CD4-positive, alpha-beta T cell treated with Interleukin-2 at 100 ng/mL for 4 hours (primary cell): ENCODE results near the gene GAP43.

Experiments
- DNase-seq: peaks from one replicate; pipeline ENCODE4 v3.0.0-alpha.2; 2020; ENCODE audit warnings: low spot score

Gene GAP43

DNA sequence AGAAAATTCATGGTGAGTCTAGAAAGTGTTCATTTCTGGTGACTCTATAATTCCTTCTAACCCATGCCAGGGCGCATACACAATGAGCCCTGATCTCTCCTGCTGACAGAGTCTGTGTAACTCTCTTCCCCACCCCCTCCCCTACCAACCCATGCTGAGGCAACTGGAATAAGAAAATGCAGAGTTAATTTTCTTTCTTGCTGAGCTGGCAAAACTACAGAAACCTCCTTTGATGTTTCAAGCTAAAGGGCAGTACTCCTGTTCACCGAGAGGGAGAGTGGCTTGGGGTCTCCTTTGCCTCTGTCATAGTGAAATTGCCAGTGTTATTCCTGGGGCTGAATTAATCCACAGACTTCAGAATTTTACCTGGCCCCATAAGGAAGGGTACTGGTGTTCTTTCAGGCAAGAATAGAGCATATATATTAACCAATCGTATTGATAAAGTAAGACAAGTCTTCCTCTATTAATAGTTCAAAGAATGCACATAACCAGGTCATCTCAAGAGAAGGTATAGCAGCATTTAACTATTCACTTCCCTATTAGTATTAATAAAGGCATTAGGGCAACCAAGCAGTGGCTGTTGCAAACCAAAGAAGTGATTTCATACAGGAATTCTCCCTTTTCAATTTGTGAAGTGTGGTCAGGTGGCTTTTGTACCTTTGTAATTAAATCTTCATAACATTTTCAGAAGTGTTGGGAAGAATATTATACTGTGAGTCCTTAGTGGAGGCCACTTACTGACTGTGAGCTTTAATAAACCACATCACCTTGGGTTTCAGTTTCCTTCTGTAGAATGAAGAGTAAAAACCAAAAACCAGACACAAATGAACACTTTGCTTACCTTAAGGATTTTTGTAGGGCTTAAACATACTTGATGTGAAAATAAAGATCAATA is 4.1 kb downstream of the GAP43 start:
- no peak for DNase-seq

DNA sequence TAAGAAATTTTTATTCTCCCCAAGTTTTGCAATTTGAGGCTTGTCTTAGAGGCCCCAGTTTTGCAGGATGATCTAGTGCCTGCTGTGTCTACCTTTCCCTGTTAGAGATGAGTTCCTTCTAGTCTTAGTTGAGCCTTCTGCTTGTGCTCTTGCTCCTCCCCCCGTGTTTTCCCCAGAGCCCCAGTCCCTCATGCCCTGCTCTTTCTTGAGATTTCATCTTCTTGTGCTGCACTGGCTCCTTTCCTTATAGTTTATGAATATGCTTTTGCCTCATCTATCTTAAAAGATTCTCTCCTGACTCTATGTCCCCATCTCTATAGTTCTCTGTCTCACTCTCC is 4.7 kb downstream of the GAP43 start:
- no peak for DNase-seq

DNA sequence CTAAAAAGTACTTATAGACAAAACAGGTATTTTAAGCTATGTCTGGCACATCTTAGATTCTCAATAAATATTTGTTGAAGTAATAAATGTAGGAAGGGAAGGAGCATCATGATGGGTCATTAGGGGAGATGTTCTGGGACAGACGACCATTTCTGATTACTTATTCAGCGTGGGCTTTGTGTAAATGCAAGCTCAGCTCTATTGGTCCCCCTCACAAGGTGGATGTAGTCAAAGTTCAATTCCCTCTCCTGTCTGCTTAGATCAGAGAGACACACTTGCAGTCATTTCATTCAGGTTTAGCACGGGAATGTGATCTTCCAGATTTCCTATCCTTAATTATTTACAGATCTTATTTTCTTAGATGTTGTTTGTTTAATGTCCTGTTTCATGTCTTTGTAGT is 7.5 kb downstream of the GAP43 start:
- DNase-seq: no peak

DNA sequence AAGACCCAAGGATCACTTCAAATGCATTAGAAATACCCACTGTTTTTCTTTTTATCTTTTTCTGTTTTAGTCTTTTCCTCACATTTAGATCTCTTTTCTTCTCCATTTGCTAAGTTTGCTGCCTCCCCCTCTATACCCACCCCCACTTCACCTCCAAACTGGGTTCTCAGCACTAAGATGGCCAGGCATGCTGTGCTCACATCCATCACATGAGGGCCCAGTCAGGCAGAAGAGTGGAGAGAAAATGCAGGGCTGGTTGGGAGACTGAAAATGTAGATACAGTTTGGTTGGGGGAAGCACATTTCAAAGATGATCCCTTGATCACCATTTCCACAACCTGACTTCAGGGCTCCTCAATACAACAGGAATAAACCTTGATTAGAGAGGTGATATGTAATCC is 8.7 kb downstream of the GAP43 start:
- DNase-seq: no peak

DNA sequence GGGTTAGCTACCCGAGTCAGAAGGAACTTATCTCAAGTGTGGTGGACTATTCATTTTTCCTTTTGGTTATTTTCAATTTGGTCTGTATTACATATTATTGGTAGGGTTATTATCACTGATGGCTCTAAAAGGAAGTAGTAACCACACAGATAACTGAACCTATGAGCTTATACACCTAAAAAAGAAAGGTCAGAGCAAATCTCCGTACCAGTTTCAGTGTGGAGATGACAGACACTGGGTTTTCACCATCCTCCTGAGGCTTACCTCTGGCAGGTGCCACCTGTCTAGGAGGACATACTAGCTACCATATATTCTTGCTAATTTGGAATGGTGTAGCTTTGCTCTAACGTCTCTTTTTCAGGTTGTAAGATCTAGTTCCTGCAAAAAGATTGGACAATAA is 10.2 kb downstream of the GAP43 start:
- no peak for DNase-seq

DNA sequence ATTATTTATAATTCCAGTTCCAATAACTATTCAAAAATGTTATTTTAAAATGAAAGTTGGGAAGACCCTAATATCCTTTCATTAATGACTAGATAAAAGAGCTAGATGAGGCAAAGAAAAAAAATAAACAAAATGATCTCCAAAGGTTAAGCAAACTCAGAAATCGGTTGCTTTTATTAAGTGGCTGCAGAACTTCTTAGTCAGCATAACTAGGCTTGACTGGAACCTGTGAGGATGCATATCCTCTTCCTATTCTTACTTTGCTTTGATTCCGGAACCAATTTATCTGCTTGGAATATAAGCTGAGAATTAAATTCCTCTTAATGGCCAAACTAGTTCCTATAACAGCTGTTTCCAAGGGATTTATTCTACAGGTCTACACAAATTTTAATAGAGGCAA is 10.7 kb downstream of the GAP43 start:
- no peak for DNase-seq

DNA sequence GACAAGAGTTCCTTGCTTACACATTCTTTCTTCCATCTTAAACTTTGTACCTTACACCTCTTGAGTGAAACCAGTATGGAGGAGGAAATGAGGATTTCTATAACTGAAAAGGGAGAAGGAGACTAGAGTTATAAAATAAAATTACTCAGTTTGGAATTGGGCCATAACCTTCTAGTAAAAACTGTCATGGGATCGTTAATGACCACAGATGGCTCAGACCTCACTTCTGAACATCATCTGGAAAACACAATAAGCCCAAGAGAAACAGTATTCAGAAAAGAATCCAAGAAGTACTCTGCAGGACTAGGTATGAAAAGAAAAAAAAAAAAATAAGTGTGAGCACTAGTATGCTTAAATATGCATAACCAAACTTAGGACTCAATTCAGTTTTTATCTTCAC is 12.1 kb downstream of the GAP43 start:
- DNase-seq: no peak

DNA sequence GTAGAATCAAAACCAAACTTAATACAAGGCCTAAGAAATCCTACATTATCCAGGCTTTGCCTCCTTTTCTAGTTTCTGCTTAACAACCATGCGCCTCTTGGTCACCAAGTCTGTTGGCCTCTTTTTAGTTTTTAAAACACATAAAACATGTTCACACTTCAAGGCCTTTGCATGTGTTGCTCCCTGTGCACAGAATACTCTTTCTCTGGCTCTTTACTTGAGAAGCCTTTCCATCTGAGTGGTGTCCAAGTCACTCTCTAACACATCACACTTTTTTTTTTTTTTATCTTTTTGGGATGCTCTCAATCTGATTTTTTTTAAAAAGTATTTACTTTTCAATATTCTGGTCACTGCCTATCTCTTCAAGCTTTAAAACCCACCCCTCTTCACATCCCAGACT is 14.9 kb downstream of the GAP43 start:
- DNase-seq: no peak

DNA sequence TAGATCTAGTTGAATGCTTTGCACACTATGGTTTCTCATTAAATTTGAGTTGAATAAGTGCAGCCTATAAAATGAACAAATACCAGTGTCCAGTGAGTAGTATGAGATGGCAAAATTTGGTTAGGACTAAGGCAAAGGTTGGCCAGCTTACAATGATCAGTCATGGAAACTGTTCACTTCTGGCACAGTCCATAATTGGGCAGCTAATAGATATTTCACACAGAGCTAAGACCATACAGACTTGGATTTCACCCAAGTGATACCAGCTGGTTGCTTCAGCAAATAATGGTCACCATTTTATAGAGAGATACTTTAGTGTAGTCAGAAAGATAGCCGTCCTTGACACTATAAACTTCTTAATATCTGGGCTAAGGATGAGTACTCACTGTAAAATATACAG is 15.7 kb downstream of the GAP43 start:
- DNase-seq: no peak

DNA sequence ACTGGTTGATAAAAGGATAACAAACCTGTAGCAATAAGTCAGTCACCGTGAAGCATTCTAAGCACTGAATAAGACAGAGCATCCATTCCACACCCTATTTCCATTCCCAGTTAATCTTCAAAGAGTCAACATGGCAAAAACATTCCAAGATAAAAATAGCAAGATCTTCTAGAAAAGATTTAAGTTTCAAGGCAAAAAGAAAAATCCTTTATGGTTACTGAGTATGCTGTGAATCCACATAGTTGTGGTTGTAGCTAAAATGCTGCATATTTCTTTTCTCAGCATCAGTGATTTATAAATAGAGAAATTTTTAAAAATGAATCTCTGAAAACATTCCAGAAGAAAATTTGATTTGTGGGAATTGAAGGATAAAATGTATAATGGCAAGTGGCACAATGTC is 21.1 kb downstream of the GAP43 start:
- no peak for DNase-seq

DNA sequence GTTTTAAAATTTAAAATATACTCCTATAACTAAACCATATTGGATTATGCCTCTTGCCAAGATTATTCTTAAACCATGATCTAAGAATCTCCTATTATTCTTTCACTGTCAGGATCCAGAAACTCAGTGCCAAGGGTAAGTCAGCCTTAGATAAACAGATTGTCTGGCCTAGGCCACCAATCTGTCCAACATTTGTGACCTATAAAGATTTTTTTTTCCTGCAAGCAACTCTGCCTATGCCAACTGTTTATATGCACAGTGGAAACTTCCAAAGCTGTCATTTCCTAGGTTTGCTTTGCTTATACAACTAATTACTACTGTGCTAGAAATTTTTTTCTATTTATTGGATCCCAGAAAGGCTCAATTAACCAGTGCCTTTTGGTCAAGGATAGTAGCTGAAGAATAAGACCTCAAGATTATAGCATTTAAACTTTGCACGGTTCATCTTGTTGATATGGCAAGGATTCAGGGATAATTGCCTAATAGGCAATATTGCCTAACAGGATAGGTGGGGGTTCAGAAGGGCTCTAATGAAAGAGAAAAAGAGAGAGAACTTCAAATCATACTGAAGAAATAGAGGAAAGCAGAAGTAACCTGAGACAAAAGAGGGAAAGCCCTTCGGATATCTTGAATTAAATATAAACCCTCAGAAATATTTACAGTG is 22.8 kb downstream of the GAP43 start:
- DNase-seq: no peak

DNA sequence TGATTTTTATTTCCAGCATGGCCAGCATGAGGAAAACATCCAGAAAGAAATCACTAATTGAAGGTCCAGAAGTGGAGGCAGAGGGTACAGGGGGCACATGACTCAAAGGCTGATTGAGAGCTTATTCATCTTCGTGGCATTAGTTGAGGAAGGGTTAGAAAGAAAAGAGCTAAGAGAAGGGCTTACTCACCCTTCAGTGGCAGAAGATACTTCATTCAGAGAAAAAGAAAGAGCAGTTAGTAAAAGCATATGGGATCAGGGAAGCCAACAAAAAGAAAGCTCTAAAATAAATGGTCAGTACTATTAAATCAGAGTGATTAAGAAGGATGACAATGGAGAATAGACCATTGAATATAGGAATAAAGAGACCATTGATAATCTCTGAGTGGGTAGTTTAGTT is 25.2 kb downstream of the GAP43 start:
- no peak for DNase-seq

DNA sequence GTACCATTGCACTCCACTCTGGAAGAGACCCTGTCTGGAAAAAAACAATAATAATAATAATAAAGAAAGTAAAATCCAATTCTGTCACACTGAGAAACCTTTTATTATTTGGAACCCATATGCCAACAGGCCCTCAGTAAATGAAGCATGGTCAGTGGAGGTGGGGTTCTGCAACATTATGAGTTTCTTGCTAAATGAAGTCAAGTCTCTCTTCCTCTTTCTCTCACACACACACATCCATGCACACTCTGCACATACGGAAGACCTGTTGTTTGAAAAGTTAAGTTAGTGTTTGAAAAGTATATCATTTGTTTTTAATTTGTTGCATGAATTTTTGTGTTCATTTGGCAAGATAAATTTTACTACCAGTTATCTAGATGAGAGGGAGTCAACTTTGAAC is 27.8 kb downstream of the GAP43 start:
- DNase-seq: no peak

DNA sequence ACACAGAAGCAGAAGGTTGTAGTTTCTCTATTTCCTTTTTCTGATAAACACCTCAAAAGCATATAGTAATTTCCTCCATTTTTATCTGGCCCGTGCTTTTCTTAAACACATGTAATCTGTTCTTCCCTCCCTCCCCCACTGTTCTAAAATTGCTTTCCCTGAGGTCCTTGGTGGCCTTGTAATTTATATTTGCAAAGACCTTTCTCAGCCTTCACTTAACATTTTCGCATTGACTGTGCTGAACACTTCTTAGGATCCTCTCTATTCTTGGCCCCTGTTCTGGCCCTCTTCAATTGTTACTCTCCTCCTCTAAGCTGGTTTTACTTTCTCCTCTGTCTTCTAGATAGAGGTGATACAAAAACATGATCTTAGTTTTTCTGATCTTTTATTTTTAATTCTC is 28.3 kb downstream of the GAP43 start:
- no peak for DNase-seq

DNA sequence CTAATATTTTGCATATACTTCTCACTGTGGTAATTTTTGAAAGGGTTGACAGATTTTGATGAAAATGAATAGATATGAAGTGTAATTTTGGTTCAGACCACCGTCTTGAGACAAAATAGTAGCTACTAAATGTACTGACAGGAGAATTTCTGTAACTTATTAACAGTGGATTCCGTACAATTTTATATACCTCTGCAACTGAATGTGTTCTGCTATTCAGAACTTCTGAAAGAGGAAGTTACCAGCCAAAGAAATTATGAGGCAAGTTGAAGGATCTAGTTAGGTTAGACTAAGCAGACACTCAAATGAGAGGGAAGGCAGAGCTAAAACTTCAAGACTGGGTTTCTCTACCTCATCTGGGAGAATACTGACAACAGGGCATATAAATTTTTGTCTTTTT is 29.4 kb downstream of the GAP43 start:
- DNase-seq: no peak

DNA sequence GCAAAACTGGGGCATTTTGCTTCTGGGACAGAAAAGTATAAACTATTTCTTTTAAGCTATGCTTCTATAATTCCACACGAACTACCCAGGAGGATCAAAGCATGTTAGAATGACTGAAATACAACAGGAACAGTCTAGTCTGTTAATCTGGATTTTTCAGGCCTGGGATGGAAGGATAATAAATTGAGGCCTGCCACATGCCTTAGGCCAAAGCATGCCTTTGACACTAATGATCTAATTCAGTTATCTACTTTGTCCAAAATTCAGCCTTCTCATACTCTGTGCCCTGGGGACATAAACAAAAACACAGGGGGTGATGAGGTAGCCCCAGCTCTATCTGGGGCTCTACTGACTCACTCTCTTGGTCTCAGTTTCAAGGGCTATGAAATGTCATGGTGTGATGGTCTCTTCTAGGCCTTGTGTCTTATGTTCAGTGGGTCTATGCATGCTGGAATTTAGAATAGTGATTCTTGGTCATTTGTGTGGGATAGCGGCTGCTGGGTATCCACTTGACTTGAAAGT is 32.5 kb downstream of the GAP43 start:
- DNase-seq: no peak

DNA sequence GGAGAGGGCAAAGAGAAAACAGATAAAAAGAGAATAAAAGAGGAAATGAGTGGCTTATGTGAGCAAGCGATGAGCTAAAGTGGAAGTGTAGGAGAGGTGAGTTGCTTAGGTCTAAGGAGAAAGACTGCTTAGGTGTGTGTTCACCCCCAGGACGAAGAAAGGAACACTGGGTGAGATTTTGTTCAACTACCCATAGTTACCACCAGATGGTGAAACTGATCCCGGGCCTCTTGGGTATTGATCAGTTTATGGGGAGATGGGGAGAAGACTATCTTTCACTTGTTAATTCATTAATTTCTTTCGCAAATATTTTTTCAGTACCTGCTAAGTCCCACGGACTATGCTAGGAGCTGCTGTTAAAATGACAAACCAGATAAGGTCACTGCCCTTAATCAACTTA is 33.9 kb downstream of the GAP43 start:
- DNase-seq: no peak

DNA sequence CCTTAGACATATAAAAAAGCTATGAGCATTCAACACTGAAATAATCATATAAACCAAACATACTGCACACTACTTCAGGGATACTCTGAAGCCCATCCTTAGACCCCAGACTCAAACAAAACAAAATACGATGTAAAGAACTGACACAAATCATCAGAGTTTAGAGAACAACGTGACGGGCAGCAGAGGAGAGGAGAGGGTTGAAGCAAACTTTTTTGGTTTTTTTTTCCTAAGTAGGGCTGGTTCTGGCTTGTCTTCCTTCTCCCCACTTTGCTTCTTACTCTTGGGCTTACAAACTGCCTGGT is 34.7 kb downstream of the GAP43 start:
- DNase-seq: no peak

DNA sequence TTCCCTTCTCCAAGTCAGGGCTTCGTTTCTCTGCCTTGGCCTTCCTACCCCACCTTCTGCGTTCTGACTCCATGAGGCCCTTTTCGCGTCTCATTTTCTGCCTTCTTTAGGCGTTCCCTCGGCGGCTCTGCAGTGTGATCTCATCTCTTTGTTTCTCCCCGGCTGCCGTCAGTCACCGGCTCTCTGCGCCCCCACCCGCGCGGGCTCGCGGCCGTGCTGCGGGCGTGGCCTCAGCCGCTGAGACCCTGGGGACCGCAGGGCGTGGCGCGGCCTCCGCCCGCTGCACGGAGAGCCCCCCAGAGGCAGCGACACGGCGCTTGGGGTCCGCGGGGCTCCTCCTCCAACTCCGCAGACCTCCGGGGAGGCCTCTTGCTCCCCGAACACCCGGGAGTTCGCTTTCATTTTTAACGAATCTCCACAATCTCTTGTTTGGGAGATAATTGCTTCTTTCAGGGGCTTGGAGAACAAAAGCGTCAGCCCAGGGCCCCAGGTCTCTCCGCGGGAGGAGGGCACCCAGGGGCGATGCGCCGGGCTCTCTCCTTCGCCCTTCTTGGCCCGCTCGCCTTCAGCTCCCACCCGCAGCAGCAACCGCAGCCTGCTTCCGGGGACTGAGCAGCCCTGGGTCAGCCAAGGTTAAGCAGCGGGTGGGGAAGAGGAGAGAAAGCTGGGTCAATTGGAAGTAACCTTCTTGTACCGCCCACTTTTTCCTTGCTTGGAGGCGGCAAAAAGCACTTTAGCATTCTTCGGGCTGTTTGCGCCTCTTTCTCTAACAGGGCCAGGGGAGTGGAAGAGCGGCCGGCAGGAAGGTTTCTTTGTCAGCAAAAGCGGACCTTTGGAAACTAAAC is 35.2 kb downstream of the GAP43 start:
- peak; percentile 76 for DNase-seq

DNA sequence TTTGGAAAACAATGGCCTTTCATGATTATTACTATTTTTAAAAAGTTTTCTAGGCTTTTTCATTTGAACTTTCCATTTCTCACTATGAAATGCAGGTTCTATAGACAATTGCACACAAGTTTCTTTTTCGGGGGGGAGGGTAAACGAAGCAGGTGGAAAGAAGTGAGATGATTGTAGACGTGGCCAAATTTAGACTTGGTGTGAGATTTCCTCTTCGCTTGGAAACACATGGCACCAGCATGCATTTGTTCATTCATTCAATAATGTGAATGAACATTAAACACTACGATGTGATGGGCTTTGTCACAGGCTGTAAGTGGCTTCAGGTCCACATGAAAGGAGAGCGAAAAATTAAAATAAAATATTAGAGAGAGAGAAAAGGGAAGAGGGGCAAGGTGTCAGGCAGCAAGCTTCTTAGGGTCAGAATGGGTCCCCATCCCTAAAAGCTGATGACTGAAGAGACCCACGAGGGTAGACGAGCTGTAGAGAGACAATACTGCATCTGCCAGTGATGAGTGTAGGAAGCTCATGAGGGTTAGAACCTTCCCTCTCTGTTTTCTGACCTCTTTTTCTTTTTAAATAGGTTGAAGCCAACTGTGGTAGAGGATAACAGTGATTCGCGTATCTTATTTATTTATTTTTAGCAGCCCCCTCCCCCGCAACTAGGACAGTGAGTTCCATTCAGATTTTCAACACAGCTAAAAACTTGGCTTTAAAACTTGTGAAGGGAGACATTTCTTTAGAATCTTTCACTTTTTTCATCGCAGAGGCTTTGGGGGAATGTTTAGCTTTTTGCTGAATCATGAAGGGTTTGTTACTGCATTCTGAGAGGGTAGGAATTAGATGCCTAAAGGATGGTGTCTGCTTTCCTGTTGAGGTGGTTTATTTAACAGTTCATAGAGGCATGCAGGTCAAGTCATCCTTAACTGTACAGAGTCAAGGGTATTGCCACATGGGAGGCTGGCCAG is 36.2 kb downstream of the GAP43 start:
- DNase-seq: no peak

DNA sequence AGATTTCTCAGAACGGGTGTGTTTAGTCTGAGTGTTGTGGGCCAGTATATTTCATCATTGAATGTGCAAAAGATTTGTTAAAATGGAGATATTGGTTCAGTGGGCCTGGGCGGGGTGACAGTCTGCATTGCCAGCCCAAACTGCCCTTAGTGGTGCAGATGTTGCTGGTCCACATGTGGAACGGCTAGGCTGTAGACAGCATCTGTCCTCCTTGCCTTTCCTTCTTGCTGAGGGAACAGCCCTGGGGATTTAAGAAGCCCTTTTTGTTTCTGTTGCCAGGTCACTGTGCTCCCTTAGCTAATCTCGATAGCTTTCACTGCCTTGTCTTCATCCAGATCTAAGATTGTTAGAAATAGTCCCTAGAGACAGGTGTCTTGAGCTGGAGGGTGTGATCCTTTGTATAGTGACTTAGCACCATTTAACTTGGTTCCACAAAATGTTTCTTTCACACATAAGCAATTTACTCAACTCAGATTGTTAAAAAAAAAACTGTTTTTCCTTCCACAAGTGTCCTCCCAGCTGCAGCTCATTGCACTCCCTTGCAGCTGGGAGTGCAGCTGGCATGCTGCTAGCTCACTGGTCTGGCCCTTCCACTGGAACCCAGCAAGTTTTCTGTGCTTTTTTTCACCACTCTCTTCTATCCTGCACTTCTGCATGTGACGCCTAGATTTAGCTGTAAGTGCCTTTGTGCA is 37.5 kb downstream of the GAP43 start:
- DNase-seq: no peak
